Measurements from ENCODE around the gene SHB. TPM values are rescaled to one million over a fixed set of nuclear protein-coding genes. Genes with fewer than 3 reads are reported as not detected.
A peak's percentile ranks its signal among the peaks of the same experiment; 100 is the strongest.

Gene SHB
- total RNA-seq, 1 experiment from 2014 or later, result 29.6 TPM

GRCh38 chr9:38042626-38043357 is 26.2 kb downstream of the SHB start:
- no peak overlapping the region for H3K27ac Mint-ChIP-seq (ENCODE audit: low read depth, unreplicated experiment)
- H3K9me3 Mint-ChIP-seq (ENCODE audit: unreplicated experiment), result no peaks in the 10 kb centered on the region
- ChIA-PET POLR2A (interaction anchor here (1.2 kb wide), 1 partner anchor 34 kb away, joined by 3 read pairs; no protein-coding TSS in a partner anchor), CTCF (interaction anchor here (2.5 kb wide), 1 partner anchor 24 kb away, joined by 9 read pairs; no protein-coding TSS in a partner anchor)
- no peaks in the 10 kb centered on the region for H3K36me3 Mint-ChIP-seq (ENCODE audit: insufficient read depth, unreplicated experiment)
- no peaks in the 10 kb centered on the region for H3K27me3 Mint-ChIP-seq (ENCODE audit: insufficient read depth, unreplicated experiment)
- no TSS peak for BruUV-seq (replicated peaks)
- intact Hi-C loops (cut with micrococcal nuclease), result no loop called here
- no peak for DNase-seq (ENCODE audit: unreplicated experiment)
- TF ChIP-seq CTCF (IDR thresholded peaks at IDR 0.05; ENCODE audit: unreplicated experiment), result no peak
- H3K4me1 Mint-ChIP-seq (ENCODE audit: insufficient read depth, unreplicated experiment), result peaks cover 43% of the 10 kb centered on the region
- H3K4me3 Mint-ChIP-seq (ENCODE audit: unreplicated experiment), result no peak overlapping the region

- intact Hi-C loops (cut with micrococcal nuclease), result no loop called here
- BruUV-seq (replicated peaks), result no TSS peak
- H3K36me3 Mint-ChIP-seq (ENCODE audit: insufficient read depth, unreplicated experiment), result no peaks in the 10 kb centered on the region
- H3K4me3 Mint-ChIP-seq (ENCODE audit: unreplicated experiment), result no peak overlapping the region
- H3K9me3 Mint-ChIP-seq (ENCODE audit: unreplicated experiment), result no peaks in the 10 kb centered on the region
- H3K27ac Mint-ChIP-seq (ENCODE audit: low read depth, unreplicated experiment), result no peak overlapping the region
- TF ChIP-seq CTCF (IDR thresholded peaks at IDR 0.05; ENCODE audit: unreplicated experiment), result no peak
- H3K4me1 Mint-ChIP-seq (ENCODE audit: insufficient read depth, unreplicated experiment), result peaks cover 33% of the 10 kb centered on the region
- H3K27me3 Mint-ChIP-seq (ENCODE audit: insufficient read depth, unreplicated experiment), result no peaks in the 10 kb centered on the region
- ChIA-PET POLR2A (no interaction called here), CTCF (interaction anchor here (2.5 kb wide), 1 partner anchor 25 kb away, joined by 9 read pairs; no protein-coding TSS in a partner anchor)
- DNase-seq (ENCODE audit: unreplicated experiment), result no peak
Measured at GRCh38 chr9:38041564-38042243, 27.3 kb downstream of the SHB start.

GRCh38 chr9:38039907-38040682 is 28.9 kb downstream of the SHB start:
- no peaks in the 10 kb centered on the region for H3K36me3 Mint-ChIP-seq (ENCODE audit: insufficient read depth, unreplicated experiment)
- H3K9me3 Mint-ChIP-seq (ENCODE audit: unreplicated experiment), result no peaks in the 10 kb centered on the region
- CTCF ChIA-PET, result interaction anchor here (2.5 kb wide), 1 partner anchor 27 kb away, joined by 9 read pairs; no protein-coding TSS in a partner anchor
- no peak for TF ChIP-seq CTCF (IDR thresholded peaks at IDR 0.05; ENCODE audit: unreplicated experiment)
- peak overlapping the region; percentile 21 for H3K27ac Mint-ChIP-seq (ENCODE audit: low read depth, unreplicated experiment)
- POLR2A ChIA-PET, result interaction anchor here (0.9 to 1.4 kb wide), 2 partner anchors 8 to 16 kb away, joined by 3 read pairs; no protein-coding TSS in a partner anchor
- intact Hi-C loops (cut with micrococcal nuclease), result no loop called here
- H3K4me1 Mint-ChIP-seq (ENCODE audit: insufficient read depth, unreplicated experiment), result peaks cover 29% of the 10 kb centered on the region
- no TSS peak for BruUV-seq (replicated peaks)
- no peaks in the 10 kb centered on the region for H3K27me3 Mint-ChIP-seq (ENCODE audit: insufficient read depth, unreplicated experiment)
- no peak for DNase-seq (ENCODE audit: unreplicated experiment)
- no peak overlapping the region for H3K4me3 Mint-ChIP-seq (ENCODE audit: unreplicated experiment)
